HG02884 (cell line): ENCODE data around the gene PTPN9.
"Not testable (repeated sequence)": the region's sequence is repeated elsewhere in the genome, so short reads cannot be mapped to it uniquely, and the experiment has no call there.

Experiments used
- ATAC-seq: cut with Tn5 transposase; IDR thresholded peaks from one replicate; pipeline ENCODE4 v1.9.1; 2021; ENCODE audit warnings: mild to moderate bottlenecking, moderate library complexity; ENCODE audit not compliant: unreplicated experiment

PTPN9 gene

GRCh38 chr15:75532413-75533250 lies 46.5 kb downstream of the PTPN9 start:
- no peak for ATAC-seq

GRCh38 chr15:75531041-75531450 lies 48.1 kb downstream of the PTPN9 start:
- no peak for ATAC-seq

- no peak for ATAC-seq
Observed at GRCh38 chr15:75530169-75530568, 48.9 kb downstream of the PTPN9 start.

GRCh38 chr15:75525756-75526155 lies 53.4 kb downstream of the PTPN9 start:
- not testable (repeated sequence) for ATAC-seq

GRCh38 chr15:75523011-75523410 lies 56.1 kb downstream of the PTPN9 start:
- no peak for ATAC-seq

- no peak for ATAC-seq
Observed at GRCh38 chr15:75517233-75517632, 61.9 kb downstream of the PTPN9 start.

GRCh38 chr15:75508840-75509532 lies 70.1 kb downstream of the PTPN9 start:
- no peak for ATAC-seq

- no peak for ATAC-seq
Observed at GRCh38 chr15:75502360-75502759, 76.8 kb downstream of the PTPN9 start.

GRCh38 chr15:75493732-75494131 lies 85.4 kb downstream of the PTPN9 start:
- no peak for ATAC-seq

- no peak for ATAC-seq
Observed at GRCh38 chr15:75483961-75484360, 95.2 kb downstream of the PTPN9 start.

- not testable (repeated sequence) for ATAC-seq
Observed at GRCh38 chr15:75483556-75483955, 95.6 kb downstream of the PTPN9 start.

GRCh38 chr15:75483106-75483505 lies 96.0 kb downstream of the PTPN9 start:
- ATAC-seq, result no peak

- ATAC-seq, result not testable (repeated sequence)
Observed at GRCh38 chr15:75480463-75480862, 98.7 kb downstream of the PTPN9 start.

- no peak for ATAC-seq
Observed at GRCh38 chr15:75479670-75480069, 99.4 kb downstream of the PTPN9 start.

GRCh38 chr15:75477094-75477493 lies 102.0 kb downstream of the PTPN9 start:
- not testable (repeated sequence) for ATAC-seq

- no peak for ATAC-seq
Observed at GRCh38 chr15:75468913-75469598, 110.1 kb downstream of the PTPN9 start.

GRCh38 chr15:75460646-75461045 lies 118.5 kb downstream of the PTPN9 start:
- no peak for ATAC-seq

GRCh38 chr15:75459581-75459980 lies 119.5 kb downstream of the PTPN9 start:
- ATAC-seq, result no peak

- ATAC-seq, result no peak
Observed at GRCh38 chr15:75456710-75457109, 122.4 kb downstream of the PTPN9 start.

- ATAC-seq, result no peak
Observed at GRCh38 chr15:75455982-75456531, 123.1 kb downstream of the PTPN9 start.

GRCh38 chr15:75455424-75455981 lies 123.6 kb downstream of the PTPN9 start:
- no peak for ATAC-seq
